ENCODE results near the gene IPO11.

DNA sequence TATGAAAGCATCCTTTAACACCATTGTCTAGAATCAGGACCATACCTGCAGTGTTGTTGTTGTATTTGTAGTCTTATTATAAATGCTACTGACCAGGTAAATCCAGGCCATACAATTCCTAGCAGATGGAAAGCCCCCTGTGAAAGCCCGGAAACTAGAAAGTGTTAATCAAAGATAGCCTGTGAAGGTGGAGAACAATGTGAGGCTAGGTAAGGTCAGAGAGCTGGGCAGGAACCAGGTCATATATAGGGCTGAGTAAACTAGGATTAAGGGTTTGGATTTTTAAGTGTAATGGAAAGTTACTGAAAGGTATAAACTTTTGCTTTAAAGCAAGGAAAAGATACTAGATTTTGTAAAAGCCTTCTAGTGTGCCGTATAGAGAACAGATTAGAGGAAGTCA lies 172.7 kb downstream of the IPO11 start:
- no peak for TF ChIP-seq YY1 (IDR thresholded peaks at IDR 0.05; ENCODE audit: insufficient read depth, insufficient read length)
- TF ChIP-seq ZNF274 (IDR thresholded peaks at IDR 0.05; ENCODE audit: low read depth, low read length): no peak
- no peak for TF ChIP-seq SUZ12 (IDR thresholded peaks at IDR 0.05; ENCODE audit: extremely low read depth, insufficient read depth, insufficient read length)

Measured in NT2/D1 (cell line).